ENCODE measurements around the gene SERINC3.

SERINC3 gene

GRCh38 chr20:44527716-44528199, 5.9 kb upstream of the SERINC3 start:
- ChIA-PET CTCF (interaction anchor here (1.4 kb wide), 1 partner anchor 22 kb away, joined by 4 read pairs; no protein-coding TSS in a partner anchor), POLR2A (no interaction called here)
- no peak for TF ChIP-seq CTCF (IDR thresholded peaks at IDR 0.05; ENCODE audit: control extremely low read depth, extremely low read depth, low read depth, missing control alignments)
- no peak for DNase-seq (ENCODE audit: extremely low spot score)

GRCh38 chr20:44526129-44526528, 4.3 kb upstream of the SERINC3 start:
- CTCF ChIA-PET: interaction anchor here (1.2 kb wide), 1 partner anchor 83 kb away, joined by 4 read pairs; no protein-coding TSS in a partner anchor
- POLR2A ChIA-PET: no interaction called here
- TF ChIP-seq CTCF (IDR thresholded peaks at IDR 0.05; ENCODE audit: control extremely low read depth, extremely low read depth, low read depth, missing control alignments): no peak
- no peak for DNase-seq (ENCODE audit: extremely low spot score)

GRCh38 chr20:44523746-44524145, 1.9 kb upstream of the SERINC3 start:
- POLR2A ChIA-PET: no interaction called here
- no peak for TF ChIP-seq CTCF (IDR thresholded peaks at IDR 0.05; ENCODE audit: control extremely low read depth, extremely low read depth, low read depth, missing control alignments)
- CTCF ChIA-PET: interaction anchor here (0.9 to 1.5 kb wide), 4 partner anchors 10 to 87 kb away, joined by 3 to 4 read pairs (median 4); no protein-coding TSS in a partner anchor
- DNase-seq (ENCODE audit: extremely low spot score): no peak

GRCh38 chr20:44522841-44523240, 971 bp upstream of the SERINC3 start:
- POLR2A ChIA-PET: no interaction called here
- no peak for DNase-seq (ENCODE audit: extremely low spot score)
- CTCF ChIA-PET: interaction anchor here (1.0 to 2.9 kb wide), 3 partner anchors 10 to 20 kb away, joined by 4 to 7 read pairs (median 4); no protein-coding TSS in a partner anchor
- TF ChIP-seq CTCF (IDR thresholded peaks at IDR 0.05; ENCODE audit: control extremely low read depth, extremely low read depth, low read depth, missing control alignments): no peak

- ChIA-PET CTCF (interaction anchor here (0.9 to 3.2 kb wide), 8 partner anchors 12 to 89 kb away, joined by 3 to 15 read pairs (median 6); partner anchors contain the start of gene TTPAL), POLR2A (no interaction called here)
- TF ChIP-seq CTCF (IDR thresholded peaks at IDR 0.05; ENCODE audit: control extremely low read depth, extremely low read depth, low read depth, missing control alignments): no peak
- no peak for DNase-seq (ENCODE audit: extremely low spot score)
Measured at GRCh38 chr20:44520881-44521280, 989 bp downstream of the SERINC3 start.

GRCh38 chr20:44518248-44518647, 3.6 kb downstream of the SERINC3 start:
- ChIA-PET CTCF (interaction anchor here (1.2 to 1.3 kb wide), 2 partner anchors 11 to 18 kb away, joined by 3 to 5 read pairs; no protein-coding TSS in a partner anchor), POLR2A (interaction anchor here (0.6 kb wide), 1 partner anchor 371 kb away, joined by 6 read pairs; no protein-coding TSS in a partner anchor)
- no peak for DNase-seq (ENCODE audit: extremely low spot score)
- TF ChIP-seq CTCF (IDR thresholded peaks at IDR 0.05; ENCODE audit: control extremely low read depth, extremely low read depth, low read depth, missing control alignments): no peak
